Prostate gland (tissue), 2 donors: Measurements from ENCODE around the gene UGT1A3.

ENCODE experiments used
- CTCF ChIP-seq, 4 experiments: fragments of 200-600 bp in 2 of 4; fragments of 450-650 bp in 2 of 4; sonication (generic) in 2 of 4; IDR thresholded peaks; 1 replicate in 3 of 4; 2 replicates in 1 of 4; pipeline ENCODE4 v1.5.1; 2016 to 2019; ENCODE audit warnings: antibody characterized with exemption in 4 of 4, mild to moderate bottlenecking in 2 of 4, moderate library complexity in 2 of 4
- POLR2A ChIP-seq: fragments of 450-650 bp; IDR thresholded peaks from one replicate; pipeline ENCODE4 v1.6.1; 2016; ENCODE audit warnings: antibody characterized with exemption, mild to moderate bottlenecking
- POLR2AphosphoS5 ChIP-seq: sonication (generic); formaldehyde crosslinking; IDR thresholded peaks from one replicate; pipeline ENCODE4 v1.6.1; 2017; ENCODE audit warnings: antibody characterized with exemption

GRCh38 chr2:233793465-233794127, 64.8 kb downstream of the UGT1A3 start:
- TF ChIP-seq CTCF (IDR thresholded peaks at IDR 0.05) = no peak
- TF ChIP-seq POLR2A = no peak
- no peak for TF ChIP-seq POLR2AphosphoS5
